Kidney (tissue), 14 donors: ENCODE results near the gene KCNA10. TPM values are rescaled to one million over a fixed set of nuclear protein-coding genes. Genes with fewer than 3 reads are reported as not detected.

ENCODE experiments used
- DNase-seq, 5 donors: peaks; one replicate each; pipeline ENCODE4 v3.0.0-alpha.2; 2013 to 2020
- FAIRE-seq: peaks from 2 replicates; lab custom pipeline; 2012; peaks lifted over from hg19 to GRCh38; lab: Jason Lieb, UNC
- H3K27ac ChIP-seq, 2 donors: one replicate each; pipeline ENCODE4 v1.7.0; 2013; ENCODE audit warnings: low read depth in 2 of 2, low read length in 2 of 2, inconsistent platforms in 1 of 2
- H3K27me3 ChIP-seq: one replicate; pipeline ENCODE4 v1.7.1; 2013; ENCODE audit warnings: low read length, inconsistent platforms; ENCODE audit not compliant: control insufficient read depth, insufficient read depth
- H3K36me3 ChIP-seq, 3 donors: one replicate each; pipeline versions ENCODE4 v1.7.0 to v1.7.1; 2013; ENCODE audit warnings: low read length in 3 of 3, control low read depth in 1 of 3, inconsistent platforms in 1 of 3; ENCODE audit not compliant: insufficient read depth in 3 of 3, control insufficient read depth in 2 of 3
- H3K4me1 ChIP-seq, 3 donors: one replicate each; pipeline versions ENCODE4 v1.7.0 to v1.7.1; 2013; ENCODE audit warnings: low read length in 3 of 3, inconsistent platforms in 1 of 3, low read depth in 1 of 3; ENCODE audit not compliant: control insufficient read depth in 2 of 3, insufficient read depth in 2 of 3
- H3K4me3 ChIP-seq, 3 donors: one replicate each; pipeline versions ENCODE4 v1.7.0 to v1.8.1; 2013; ENCODE audit warnings: low read length in 3 of 3, control low read depth in 1 of 3, inconsistent platforms in 1 of 3
- H3K9ac ChIP-seq, 3 donors: one replicate each; pipeline versions ENCODE4 v1.7.0 to v1.7.1; 2013; ENCODE audit warnings: low read length in 3 of 3, control low read depth in 1 of 3, inconsistent platforms in 1 of 3
- H3K9me3 ChIP-seq, 3 donors: one replicate each; pipeline versions ENCODE4 v1.7.0 to v1.7.1; 2013; ENCODE audit warnings: low read length in 3 of 3, control low read depth in 1 of 3, inconsistent platforms in 1 of 3; ENCODE audit not compliant: control insufficient read depth in 2 of 3, insufficient read depth in 1 of 3
- intact Hi-C: fragments of 100-400 bp; cut with DNase I; formaldehyde crosslinking; loops from one replicate; pipeline ENCODE4 v1.11.1; 2022
- polyA plus RNA-seq: library from polyadenylated mRNA; stranded (reverse); fragments of 350-450 nt; fragmentation: Illumina TruSeq; extraction: RNeasy Lipid Tissue Mini Kit (QIAGEN cat#74804); gene quantifications from one replicate; pipeline ENCODE4 v1.2.3, GENCODE V29; 2014; ENCODE audit warnings: low read depth, low replicate concordance; ENCODE audit not compliant: insufficient read depth
- total RNA-seq: library from RNA; stranded (reverse); fragmentation: NEBNext Ultra II Directional; extraction: Animal tissue kit (Norgen Biotek cat#: 25700); gene quantifications from one replicate; pipeline ENCODE4 v1.2.1, GENCODE V29; 2021
- TF ChIP-seq, protein P1 (sequence below): IDR thresholded peaks from 3 replicates; pipeline ENCODE4 v1.5.1; 2012; ENCODE audit warnings: mild to moderate bottlenecking, moderate library complexity, borderline replicate concordance; ENCODE audit not compliant: insufficient read depth; ENCODE audit errors: extremely low read depth
- donor health status: control.
- donor health status: control.
- donor health status: control.
- donor health status: control.
- donor health status: control.
- donor health status: DM: yes; HTN: yes; CAD: no.
- donor health status: Normal renal cell carcinoma (clear cell type).

The KCNA10 gene
- total and polyA plus RNA-seq, 2 donors from 2014 or later: not detected

DNA sequence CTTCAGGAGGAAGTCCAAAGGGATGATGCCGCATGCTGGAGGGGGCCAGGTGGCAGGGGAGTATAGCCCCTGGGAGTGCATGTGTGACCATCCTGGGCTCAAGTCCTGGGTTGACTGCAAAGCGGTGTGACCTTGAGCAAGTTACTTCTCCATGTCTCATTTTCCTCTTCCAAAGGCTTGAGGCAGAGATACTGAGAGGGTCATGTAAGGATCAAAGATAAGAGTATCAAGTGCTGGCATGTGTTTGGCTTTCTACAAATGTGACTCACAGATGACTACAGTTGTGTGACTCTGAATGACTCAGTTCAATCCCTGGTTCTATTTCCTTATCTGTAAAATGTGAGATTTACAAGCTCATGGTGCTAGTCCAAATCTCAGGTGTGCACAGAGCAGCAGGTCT, 41.9 kb downstream of the KCNA10 start:
- no peak overlapping the region for H3K9ac ChIP-seq
- no peaks in the 10 kb centered on the region for H3K27me3 ChIP-seq
- H3K9me3 ChIP-seq: no peaks in the 10 kb centered on the region
- intact Hi-C loops: no loop called here
- H3K4me3 ChIP-seq: no peak overlapping the region
- no peaks in the 10 kb centered on the region for H3K36me3 ChIP-seq
- TF ChIP-seq, protein P1, sequence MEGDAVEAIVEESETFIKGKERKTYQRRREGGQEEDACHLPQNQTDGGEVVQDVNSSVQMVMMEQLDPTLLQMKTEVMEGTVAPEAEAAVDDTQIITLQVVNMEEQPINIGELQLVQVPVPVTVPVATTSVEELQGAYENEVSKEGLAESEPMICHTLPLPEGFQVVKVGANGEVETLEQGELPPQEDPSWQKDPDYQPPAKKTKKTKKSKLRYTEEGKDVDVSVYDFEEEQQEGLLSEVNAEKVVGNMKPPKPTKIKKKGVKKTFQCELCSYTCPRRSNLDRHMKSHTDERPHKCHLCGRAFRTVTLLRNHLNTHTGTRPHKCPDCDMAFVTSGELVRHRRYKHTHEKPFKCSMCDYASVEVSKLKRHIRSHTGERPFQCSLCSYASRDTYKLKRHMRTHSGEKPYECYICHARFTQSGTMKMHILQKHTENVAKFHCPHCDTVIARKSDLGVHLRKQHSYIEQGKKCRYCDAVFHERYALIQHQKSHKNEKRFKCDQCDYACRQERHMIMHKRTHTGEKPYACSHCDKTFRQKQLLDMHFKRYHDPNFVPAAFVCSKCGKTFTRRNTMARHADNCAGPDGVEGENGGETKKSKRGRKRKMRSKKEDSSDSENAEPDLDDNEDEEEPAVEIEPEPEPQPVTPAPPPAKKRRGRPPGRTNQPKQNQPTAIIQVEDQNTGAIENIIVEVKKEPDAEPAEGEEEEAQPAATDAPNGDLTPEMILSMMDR: no peak
- FAIRE-seq (no peak), DNase-seq (peak in 1 of 5 donors; percentile 22)
- H3K4me1 ChIP-seq: peaks cover 0 to 5% (median 0%) of the 10 kb centered on the region in 3 donors
- no peak overlapping the region for H3K27ac ChIP-seq

DNA sequence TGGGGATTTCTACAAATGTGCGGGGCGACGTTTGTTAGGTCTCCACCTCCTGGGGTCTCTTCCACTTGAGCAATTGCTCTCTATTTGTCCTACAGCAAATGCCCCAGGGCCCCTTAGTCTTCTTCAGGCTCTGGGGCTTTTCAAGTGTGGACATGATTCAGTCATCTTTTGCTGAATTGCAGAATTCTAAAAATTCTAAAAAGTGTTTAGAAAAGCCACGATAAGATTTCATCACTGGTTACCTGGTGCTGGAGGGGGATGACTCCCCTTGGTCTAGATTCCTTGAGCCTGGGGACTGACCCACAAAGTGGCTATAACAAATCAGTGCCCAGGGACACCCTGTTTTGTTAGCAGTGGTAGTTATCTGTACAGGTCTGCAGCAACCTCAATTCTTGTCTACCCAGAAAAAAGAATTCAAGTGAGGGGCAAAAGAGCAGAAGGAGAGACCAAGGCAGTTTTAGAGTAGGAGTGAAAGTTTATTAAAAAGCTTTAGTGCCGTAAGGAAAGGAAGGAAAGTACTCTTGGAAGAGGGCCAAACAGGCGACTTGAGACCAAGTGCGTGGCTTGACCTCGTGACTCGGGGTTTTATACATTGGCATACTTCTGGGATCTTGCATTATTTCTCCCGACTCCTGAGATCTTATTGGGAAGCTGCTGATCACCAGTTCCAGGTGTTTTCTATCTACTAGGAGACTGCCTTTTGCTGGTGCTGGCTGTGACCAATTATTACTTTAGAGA, 42.8 kb downstream of the KCNA10 start:
- H3K4me3 ChIP-seq: no peak overlapping the region
- TF ChIP-seq, protein P1: no peak
- no peak overlapping the region for H3K27ac ChIP-seq
- intact Hi-C loops: no loop called here
- no peaks in the 10 kb centered on the region for H3K9me3 ChIP-seq
- no peak overlapping the region for H3K9ac ChIP-seq
- H3K27me3 ChIP-seq: no peaks in the 10 kb centered on the region
- no peaks in the 10 kb centered on the region for H3K36me3 ChIP-seq
- H3K4me1 ChIP-seq: peaks cover 0 to 5% (median 0%) of the 10 kb centered on the region in 3 donors
- no peak for FAIRE-seq
- peak in 1 of 5 donors; percentile 12 for DNase-seq

DNA sequence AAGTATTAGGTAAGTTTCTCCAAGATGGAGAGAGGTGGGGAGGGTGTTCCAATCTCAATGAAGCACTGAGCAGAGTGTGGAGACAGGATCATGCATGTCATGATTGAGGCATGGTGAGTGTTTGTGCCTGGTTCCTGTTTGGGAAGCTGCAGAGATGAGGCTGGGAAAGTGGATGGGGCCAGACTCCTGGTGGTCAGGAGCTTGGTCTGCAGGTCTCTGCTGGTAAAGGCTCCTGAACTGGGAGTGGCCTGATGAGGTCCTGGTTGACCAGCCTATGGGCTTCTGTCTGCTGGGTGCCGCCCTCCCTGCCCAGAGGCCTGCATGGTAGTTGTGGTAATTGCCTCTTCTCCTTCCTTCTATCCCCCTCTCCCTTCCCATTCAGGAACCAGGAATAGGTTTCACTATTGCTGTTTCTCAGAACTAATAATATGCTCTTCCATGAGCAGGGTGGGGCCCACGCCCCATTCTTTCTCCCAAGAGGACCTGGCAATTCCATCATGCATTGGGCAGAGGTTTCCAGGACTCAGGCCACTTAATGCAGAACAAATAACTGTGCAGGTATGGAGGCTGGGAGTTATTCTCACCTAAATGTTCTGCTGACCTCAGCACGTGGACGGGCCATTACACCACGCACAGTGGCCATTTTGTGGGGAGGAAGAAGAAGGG, 43.5 kb downstream of the KCNA10 start:
- H3K27ac ChIP-seq: no peak overlapping the region
- intact Hi-C loops: no loop called here
- no peak for FAIRE-seq

More for the DNA sequence above, 43.5 kb downstream of the KCNA10 start:
- Histone ChIP-seq H3K4me1 (peaks cover 0 to 5% (median 0%) of the 10 kb centered on the region in 3 donors), H3K27me3 (no peaks in the 10 kb centered on the region), H3K9me3 (no peaks in the 10 kb centered on the region), H3K4me3 (no peak overlapping the region), H3K36me3 (no peaks in the 10 kb centered on the region), H3K9ac (no peak overlapping the region)
- DNase-seq: peak in 1 of 5 donors; percentile 12
- TF ChIP-seq, protein P1: no peak
